RWPE2 (cell line): ENCODE measurements around the gene CTBP2.

Experiments
- ATAC-seq: fragments of 200-7000 bp; cut with Tn5 transposase; 3 replicates; pipeline ENCODE4 v1.9.1; 2021; ENCODE audit warnings: low read depth
- DNase-seq: peaks from one replicate; pipeline ENCODE4 v3.0.0-alpha.2; 2020; ENCODE audit warnings: low spot score
- H3K27ac ChIP-seq: fragments of 450-650 bp; 2 replicates; pipeline ENCODE4 v1.5.1; 2017; ENCODE audit warnings: mild to moderate bottlenecking; ENCODE audit not compliant: poor library complexity, severe bottlenecking
- H3K27me3 ChIP-seq: fragments of 250-450 bp; sonication (Bioruptor Pico); 2 replicates; pipeline ENCODE4 v1.5.1; 2021; ENCODE audit warnings: mild to moderate bottlenecking, moderate library complexity; ENCODE audit not compliant: insufficient read depth, poor library complexity, severe bottlenecking
- H3K36me3 ChIP-seq: fragments of 250-450 bp; sonication (Bioruptor Pico); 2 replicates; pipeline ENCODE4 v1.5.1; 2020; ENCODE audit warnings: low read depth, mild to moderate bottlenecking, moderate library complexity
- H3K4me1 ChIP-seq: fragments of 250-450 bp; sonication (Bioruptor Pico); 2 replicates; pipeline ENCODE4 v1.5.1; 2021; ENCODE audit warnings: mild to moderate bottlenecking, moderate library complexity; ENCODE audit not compliant: insufficient read depth, poor library complexity, severe bottlenecking
- H3K4me3 ChIP-seq: fragments of 250-450 bp; sonication (Bioruptor Pico); 2 replicates; pipeline ENCODE4 v1.5.1; 2021; ENCODE audit warnings: mild to moderate bottlenecking, moderate library complexity; ENCODE audit not compliant: severe bottlenecking
- H3K9me3 ChIP-seq: fragments of 250-450 bp; sonication (Bioruptor Pico); 2 replicates; pipeline ENCODE4 v1.5.1; 2021; ENCODE audit warnings: mild to moderate bottlenecking, moderate library complexity; ENCODE audit not compliant: severe bottlenecking
- TF ChIP-seq, protein P1 (sequence below): fragments of 450-650 bp; IDR thresholded peaks from one replicate; pipeline ENCODE4 v1.5.1; 2017; ENCODE audit warnings: mild to moderate bottlenecking, moderate library complexity; ENCODE audit not compliant: poor library complexity, severe bottlenecking

Gene CTBP2

DNA sequence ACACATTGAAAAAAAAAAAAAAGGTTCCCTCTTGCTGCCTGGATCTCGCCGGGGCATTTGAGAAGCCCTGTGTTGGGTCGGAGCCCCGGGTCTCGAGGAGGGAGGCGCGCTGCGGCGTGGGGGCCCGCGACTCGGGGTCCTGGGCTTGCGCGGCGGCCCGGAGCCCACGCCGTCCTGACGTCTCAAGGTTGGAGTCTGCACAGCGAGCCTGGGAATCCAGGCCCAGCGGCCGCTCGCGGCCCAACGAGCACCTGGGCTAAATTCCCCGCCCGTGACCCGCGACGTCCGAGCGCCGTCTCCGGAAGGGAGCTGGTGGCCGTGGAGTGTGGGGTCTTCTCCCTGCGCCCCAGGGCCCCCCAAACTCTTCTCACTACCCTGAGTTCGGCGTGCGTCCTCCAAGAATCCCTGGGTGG lies 1.4 kb upstream of the CTBP2 start:
- DNase-seq, result no peak
- TF ChIP-seq, protein P1, sequence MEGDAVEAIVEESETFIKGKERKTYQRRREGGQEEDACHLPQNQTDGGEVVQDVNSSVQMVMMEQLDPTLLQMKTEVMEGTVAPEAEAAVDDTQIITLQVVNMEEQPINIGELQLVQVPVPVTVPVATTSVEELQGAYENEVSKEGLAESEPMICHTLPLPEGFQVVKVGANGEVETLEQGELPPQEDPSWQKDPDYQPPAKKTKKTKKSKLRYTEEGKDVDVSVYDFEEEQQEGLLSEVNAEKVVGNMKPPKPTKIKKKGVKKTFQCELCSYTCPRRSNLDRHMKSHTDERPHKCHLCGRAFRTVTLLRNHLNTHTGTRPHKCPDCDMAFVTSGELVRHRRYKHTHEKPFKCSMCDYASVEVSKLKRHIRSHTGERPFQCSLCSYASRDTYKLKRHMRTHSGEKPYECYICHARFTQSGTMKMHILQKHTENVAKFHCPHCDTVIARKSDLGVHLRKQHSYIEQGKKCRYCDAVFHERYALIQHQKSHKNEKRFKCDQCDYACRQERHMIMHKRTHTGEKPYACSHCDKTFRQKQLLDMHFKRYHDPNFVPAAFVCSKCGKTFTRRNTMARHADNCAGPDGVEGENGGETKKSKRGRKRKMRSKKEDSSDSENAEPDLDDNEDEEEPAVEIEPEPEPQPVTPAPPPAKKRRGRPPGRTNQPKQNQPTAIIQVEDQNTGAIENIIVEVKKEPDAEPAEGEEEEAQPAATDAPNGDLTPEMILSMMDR, result peak; percentile 49
- peaks cover 10% of the 10 kb centered on the region for H3K36me3 ChIP-seq
- H3K27ac ChIP-seq, result peak overlapping the region; percentile 89
- peaks cover 5% of the 10 kb centered on the region for H3K4me1 ChIP-seq
- peak overlapping the region; percentile 72 for H3K4me3 ChIP-seq
- no peaks in the 10 kb centered on the region for H3K9me3 ChIP-seq
- no peaks in the 10 kb centered on the region for H3K27me3 ChIP-seq
- peak; percentile 12 for ATAC-seq

DNA sequence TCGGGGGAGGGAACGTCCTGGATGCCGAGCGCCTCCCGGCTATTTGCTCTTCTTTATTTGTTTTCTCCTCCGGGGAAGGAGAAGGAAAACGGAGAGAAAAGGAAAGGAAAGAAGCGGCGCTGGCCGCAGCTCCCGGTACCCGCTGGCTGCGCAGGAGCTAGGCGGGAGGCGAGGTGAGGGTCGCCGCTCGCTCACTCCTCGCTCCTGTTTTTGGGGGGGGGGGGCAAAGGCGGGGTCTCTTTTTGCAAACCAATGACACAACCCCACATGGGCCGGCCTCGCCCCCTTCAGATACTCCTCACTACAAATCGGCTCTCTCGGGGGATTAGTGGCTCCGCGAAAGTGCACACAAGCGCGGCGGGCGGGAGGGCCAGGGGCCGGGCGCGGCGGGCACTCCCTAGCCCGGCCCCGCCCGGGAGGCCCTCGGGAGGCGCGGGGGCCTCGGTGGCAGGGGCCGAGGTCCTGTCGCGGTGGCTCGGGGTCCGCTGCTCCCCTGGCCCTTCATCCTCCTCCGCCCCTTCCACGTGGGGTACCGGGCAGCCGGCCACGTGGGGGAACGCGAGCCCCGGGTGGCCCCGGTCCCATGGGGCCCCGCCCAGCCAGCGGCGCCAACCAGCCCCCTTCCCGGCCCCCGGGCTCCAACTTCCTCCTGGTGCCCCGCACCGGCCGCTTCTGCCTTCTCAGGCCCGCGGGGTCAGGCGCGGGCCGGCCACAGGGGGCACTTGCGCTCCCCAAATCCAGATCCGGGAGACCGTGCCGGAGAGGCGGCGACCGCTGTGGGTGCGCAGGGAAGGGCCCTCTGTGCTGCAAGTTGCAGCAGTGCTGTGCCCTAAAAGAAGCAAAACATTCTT lies 718 bp upstream of the CTBP2 start:
- TF ChIP-seq, protein P1, result peak; percentile 73
- H3K27me3 ChIP-seq, result no peaks in the 10 kb centered on the region
- DNase-seq, result peak; percentile 92
- H3K36me3 ChIP-seq, result peaks cover 12% of the 10 kb centered on the region
- H3K4me1 ChIP-seq, result peaks cover 10% of the 10 kb centered on the region
- H3K27ac ChIP-seq, result peak overlapping the region; percentile 89
- H3K9me3 ChIP-seq, result no peaks in the 10 kb centered on the region
- peak overlapping the region; percentile 72 for H3K4me3 ChIP-seq
- peak; percentile 88 for ATAC-seq

DNA sequence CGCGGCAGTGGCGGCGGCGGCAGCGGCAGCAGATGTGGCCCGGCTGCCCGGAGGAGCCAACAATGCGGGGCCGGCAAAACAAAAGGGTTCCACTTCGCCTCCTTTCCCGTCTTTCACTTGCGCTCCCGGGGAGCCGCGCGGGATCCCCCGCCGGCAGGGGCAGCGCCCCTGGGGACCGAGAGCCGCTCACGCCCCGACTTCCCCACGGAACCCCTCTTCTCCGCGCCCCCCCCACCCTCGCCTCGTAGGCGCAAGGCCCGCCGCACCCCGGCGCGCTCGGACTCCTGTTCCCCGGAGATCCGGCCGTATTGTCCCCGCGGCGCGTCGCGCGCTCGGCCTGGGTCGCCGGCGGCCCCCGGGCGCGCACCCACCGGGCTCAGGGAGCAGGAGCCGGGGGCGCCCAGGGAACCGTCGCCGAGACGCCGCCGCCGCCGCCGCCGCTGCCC lies 854 bp downstream of the CTBP2 start:
- Histone ChIP-seq H3K27me3 (no peaks in the 10 kb centered on the region), H3K36me3 (peaks cover 25% of the 10 kb centered on the region), H3K4me3 (peak overlapping the region; percentile 72), H3K9me3 (no peaks in the 10 kb centered on the region), H3K4me1 (peaks cover 26% of the 10 kb centered on the region), H3K27ac (peak overlapping the region; percentile 89)
- ATAC-seq (no peak), DNase-seq (no peak)
- TF ChIP-seq, protein P1, result no peak

- H3K27me3 ChIP-seq, result no peaks in the 10 kb centered on the region
- peaks cover 31% of the 10 kb centered on the region for H3K36me3 ChIP-seq
- peak overlapping the region; percentile 72 for H3K4me3 ChIP-seq
- H3K27ac ChIP-seq, result peak overlapping the region; percentile 89
- H3K9me3 ChIP-seq, result no peaks in the 10 kb centered on the region
- TF ChIP-seq, protein P1, result no peak
- peaks cover 33% of the 10 kb centered on the region for H3K4me1 ChIP-seq
- no peak for DNase-seq
- no peak for ATAC-seq
These were observed 1.5 kb downstream of the CTBP2 start for GRCh38 chr10:125158601-125159485.
